ENCODE results near the gene NPAS3.
A peak's percentile ranks its signal among the peaks of the same experiment; 100 is the strongest.

NPAS3 gene

GRCh38 chr14:33756833-33757232 is 818.2 kb downstream of the NPAS3 start:
- DNase-seq (ENCODE audit: low read depth): no peak

GRCh38 chr14:33758547-33758946 is 819.9 kb downstream of the NPAS3 start:
- no peak for DNase-seq (ENCODE audit: low read depth)

GRCh38 chr14:33762161-33762851 is 823.6 kb downstream of the NPAS3 start:
- no peak for DNase-seq (ENCODE audit: low read depth)

GRCh38 chr14:33764876-33765650 is 826.4 kb downstream of the NPAS3 start:
- no peak for DNase-seq (ENCODE audit: low read depth)

- DNase-seq (ENCODE audit: low read depth): no peak
Observed at GRCh38 chr14:33767586-33768457, 829.1 kb downstream of the NPAS3 start.

- DNase-seq (ENCODE audit: low read depth): no peak
Observed at GRCh38 chr14:33768458-33768830, 829.8 kb downstream of the NPAS3 start.

GRCh38 chr14:33773205-33774030 is 834.7 kb downstream of the NPAS3 start:
- no peak for DNase-seq (ENCODE audit: low read depth)

GRCh38 chr14:33774161-33774560 is 835.5 kb downstream of the NPAS3 start:
- no peak for DNase-seq (ENCODE audit: low read depth)

- DNase-seq (ENCODE audit: low read depth): no peak
Observed at GRCh38 chr14:33774723-33775470, 836.2 kb downstream of the NPAS3 start.

GRCh38 chr14:33776871-33777270 is 838.2 kb downstream of the NPAS3 start:
- DNase-seq (ENCODE audit: low read depth): no peak

- DNase-seq (ENCODE audit: low read depth): no peak
Observed at GRCh38 chr14:33777681-33778080, 839.0 kb downstream of the NPAS3 start.

- no peak for DNase-seq (ENCODE audit: low read depth)
Observed at GRCh38 chr14:33780035-33780434, 841.4 kb downstream of the NPAS3 start.

GRCh38 chr14:33781236-33781635 is 842.6 kb downstream of the NPAS3 start:
- no peak for DNase-seq (ENCODE audit: low read depth)

GRCh38 chr14:33782923-33783322 is 844.2 kb downstream of the NPAS3 start:
- DNase-seq (ENCODE audit: low read depth): no peak

- DNase-seq (ENCODE audit: low read depth): no peak
Observed at GRCh38 chr14:33786091-33786825, 847.6 kb downstream of the NPAS3 start.

GRCh38 chr14:33788161-33788560 is 849.5 kb downstream of the NPAS3 start:
- DNase-seq (ENCODE audit: low read depth): no peak

GRCh38 chr14:33790996-33791395 is 852.3 kb downstream of the NPAS3 start:
- DNase-seq (ENCODE audit: low read depth): no peak

GRCh38 chr14:33792009-33792719 is 853.5 kb downstream of the NPAS3 start:
- DNase-seq (ENCODE audit: low read depth): no peak

- DNase-seq (ENCODE audit: low read depth): peak; percentile 12
Observed at GRCh38 chr14:33792720-33793368, 854.2 kb downstream of the NPAS3 start.
